HL-60 (cell line): ENCODE measurements around the gene CLDN12.

Source experiments
- DNase-seq, 2 experiments: peaks; one replicate each; pipeline ENCODE4 v3.0.0-alpha.2; 2010 to 2020; ENCODE audit warnings: low read depth in 1 of 2, low spot score in 1 of 2
- H3K27ac ChIP-seq: fragments of 250-450 bp; sonication (Bioruptor Pico); replicated peaks from 2 replicates; pipeline ENCODE4 v1.5.1; 2020; ENCODE audit warnings: mild to moderate bottlenecking, moderate library complexity
- H3K27me3 ChIP-seq: fragments of 250-450 bp; sonication (Bioruptor Pico); 2 replicates; pipeline ENCODE4 v1.5.1; 2021; ENCODE audit warnings: mild to moderate bottlenecking, moderate library complexity; ENCODE audit not compliant: insufficient read depth, poor library complexity, severe bottlenecking
- H3K4me3 ChIP-seq: replicated peaks from 2 replicates; pipeline ENCODE4 v1.5.1; 2011; ENCODE audit warnings: mild to moderate bottlenecking, control low read depth, low read length; ENCODE audit not compliant: insufficient read depth
- CTCF ChIP-seq: IDR thresholded peaks from one replicate; pipeline ENCODE4 v1.5.1; 2011; ENCODE audit warnings: low read length, control low read depth, inconsistent platforms; ENCODE audit not compliant: insufficient read depth
- GABPA ChIP-seq: IDR thresholded peaks from 2 replicates; pipeline ENCODE4 v1.6.1; 2012; ENCODE audit warnings: low read depth
- POLR2AphosphoS5 ChIP-seq: IDR thresholded peaks from 2 replicates; pipeline ENCODE4 v1.6.1; 2012; ENCODE audit warnings: low read depth
- REST ChIP-seq: IDR thresholded peaks from 2 replicates; pipeline ENCODE4 v1.6.1; 2012; ENCODE audit warnings: low read depth; ENCODE audit not compliant: insufficient replicate concordance
- SPI1 ChIP-seq: IDR thresholded peaks from 2 replicates; pipeline ENCODE4 v1.6.1; 2012; ENCODE audit warnings: low read depth, mild to moderate bottlenecking, borderline replicate concordance

The CLDN12 gene

GRCh38 chr7:90409667-90410066 is 6.4 kb downstream of the CLDN12 start:
- DNase-seq: no peak
- Histone ChIP-seq H3K27ac (no peak overlapping the region), H3K27me3 (no peaks in the 10 kb centered on the region), H3K4me3 (no peak overlapping the region)
- no peak for TF ChIP-seq SPI1
- TF ChIP-seq REST: no peak
- TF ChIP-seq CTCF: no peak
- TF ChIP-seq POLR2AphosphoS5: no peak
- no peak for TF ChIP-seq GABPA

- no peak overlapping the region for H3K4me3 ChIP-seq
- TF ChIP-seq REST (no peak), GABPA (no peak)
- no peak overlapping the region for H3K27ac ChIP-seq
- no peak for DNase-seq
- no peaks in the 10 kb centered on the region for H3K27me3 ChIP-seq
These were observed 8.2 kb downstream of the CLDN12 start for GRCh38 chr7:90411510-90411909.

- Histone ChIP-seq H3K27ac (no peak overlapping the region), H3K27me3 (no peaks in the 10 kb centered on the region), H3K4me3 (no peak overlapping the region)
- DNase-seq: peak in 1 of 2 experiments; percentile 35
- TF ChIP-seq REST (no peak), POLR2AphosphoS5 (no peak), SPI1 (no peak), GABPA (no peak), CTCF (no peak)
These were observed 9.4 kb downstream of the CLDN12 start for GRCh38 chr7:90412458-90413184.
